GM18499 (cell line): Measurements from ENCODE around the gene NHS.

Source experiments
- ATAC-seq: cut with Tn5 transposase; IDR thresholded peaks from one replicate; pipeline ENCODE4 v1.9.1; 2021; ENCODE audit warnings: moderate number of reproducible peaks; ENCODE audit not compliant: insufficient read depth, unreplicated experiment

NHS gene

GRCh38 chrX:17374619-17375366 is at the start of gene NHS:
Gene NHS, plus strand, starts transcription at chrX:17375200. Its CDS starts 558 bp downstream, at chrX:17375758.
- no peak for ATAC-seq

- ATAC-seq: no peak
Measured at GRCh38 chrX:17328837-17329236, 46.2 kb upstream of the NHS start.

GRCh38 chrX:17336377-17336776 is 38.6 kb upstream of the NHS start:
- ATAC-seq: no peak

GRCh38 chrX:17355976-17356375 is 19.0 kb upstream of the NHS start:
- no peak for ATAC-seq

GRCh38 chrX:17359500-17359899 is 15.5 kb upstream of the NHS start:
- ATAC-seq: no peak

- ATAC-seq: no peak
Measured at GRCh38 chrX:17361620-17362019, 13.4 kb upstream of the NHS start.

- ATAC-seq: no peak
Measured at GRCh38 chrX:17368002-17368401, 7.0 kb upstream of the NHS start.

GRCh38 chrX:17369309-17369708 is 5.7 kb upstream of the NHS start:
- ATAC-seq: no peak

- no peak for ATAC-seq
Measured at GRCh38 chrX:17370191-17370590, 4.8 kb upstream of the NHS start.

- no peak for ATAC-seq
Measured at GRCh38 chrX:17372052-17372451, 2.9 kb upstream of the NHS start.

GRCh38 chrX:17373337-17373736 is 1.7 kb upstream of the NHS start:
- no peak for ATAC-seq

- ATAC-seq: no peak
Measured at GRCh38 chrX:17375367-17375636, 302 bp downstream of the NHS start.

GRCh38 chrX:17375637-17376430 is 834 bp downstream of the NHS start:
- ATAC-seq: no peak

GRCh38 chrX:17376431-17377077 is 1.6 kb downstream of the NHS start:
- ATAC-seq: no peak

GRCh38 chrX:17377091-17377717 is 2.2 kb downstream of the NHS start:
- no peak for ATAC-seq

- ATAC-seq: no peak
Measured at GRCh38 chrX:17377795-17378194, 2.8 kb downstream of the NHS start.

- ATAC-seq: no peak
Measured at GRCh38 chrX:17380221-17380620, 5.2 kb downstream of the NHS start.

- ATAC-seq: no peak
Measured at GRCh38 chrX:17390419-17390850, 15.4 kb downstream of the NHS start.

- no peak for ATAC-seq
Measured at GRCh38 chrX:17395154-17395553, 20.2 kb downstream of the NHS start.

GRCh38 chrX:17397074-17397473 is 22.1 kb downstream of the NHS start:
- ATAC-seq: no peak

- ATAC-seq: no peak
Measured at GRCh38 chrX:17403189-17403691, 28.2 kb downstream of the NHS start.
